OCI-LY7 (cell line): ENCODE measurements around the gene XRN2. TPM values are rescaled to one million over a fixed set of nuclear protein-coding genes. Genes with fewer than 3 reads are reported as not detected.

ENCODE experiments used
- BruUV-seq: library from RNA; stranded (reverse); fragments of 400-500 nt; replicated peaks from 2 replicates; lab custom pipeline; 2021; lab: Mats Ljungman, UMichigan
- CTCF ChIA-PET: fragments of 300-600 bp; sonication (Branson Sonifier 250); formaldehyde crosslinking; loops from one replicate; lab custom pipeline; 2022; ENCODE audit warnings: antibody characterized with exemption; ENCODE audit not compliant: unreplicated experiment; lab: Charles Lee
- POLR2A ChIA-PET: fragments of 300-600 bp; sonication (Branson Sonifier 250); formaldehyde crosslinking; loops from one replicate; lab custom pipeline; 2022; ENCODE audit warnings: antibody characterized with exemption; lab: Charles Lee
- DNase-seq: peaks from one replicate; pipeline ENCODE4 v3.0.0-alpha.2; 2015; ENCODE audit warnings: low spot score
- H2AFZ ChIP-seq: fragments of 200-600 bp; sonication (generic), shearing (Covaris generic); 2 replicates; pipeline ENCODE4 v1.6.1; 2014; ENCODE audit warnings: mild to moderate bottlenecking, antibody characterized with exemption, low read length, moderate library complexity
- H3K27ac ChIP-seq: fragments of 200-600 bp; sonication (generic); 2 replicates; pipeline ENCODE4 v1.5.1; 2014; ENCODE audit warnings: mixed run types, low read depth, mild to moderate bottlenecking, moderate library complexity, low read length, inconsistent platforms; ENCODE audit not compliant: poor library complexity, severe bottlenecking
- H3K36me3 ChIP-seq: fragments of 200-600 bp; sonication (generic); 2 replicates; pipeline ENCODE4 v1.6.1; 2014; ENCODE audit warnings: mild to moderate bottlenecking, antibody characterized with exemption, low read length, moderate library complexity, mixed read lengths; ENCODE audit not compliant: insufficient read depth
- H3K4me1 ChIP-seq: fragments of 200-600 bp; sonication (generic); 2 replicates; pipeline ENCODE4 v1.5.1; 2014; ENCODE audit warnings: mild to moderate bottlenecking, low read length; ENCODE audit not compliant: insufficient read depth, poor library complexity, severe bottlenecking
- H3K4me2 ChIP-seq: fragments of 200-600 bp; sonication (generic); 2 replicates; pipeline ENCODE4 v1.6.1; 2014; ENCODE audit warnings: mild to moderate bottlenecking, low read length
- H3K4me3 ChIP-seq: fragments of 200-600 bp; sonication (generic); 2 replicates; pipeline ENCODE4 v1.5.1; 2014; ENCODE audit warnings: mild to moderate bottlenecking, low read depth, low read length; ENCODE audit not compliant: poor library complexity, severe bottlenecking
- H3K79me2 ChIP-seq: fragments of 200-600 bp; sonication (generic); 2 replicates; pipeline ENCODE4 v1.6.1; 2016; ENCODE audit warnings: low read depth, mild to moderate bottlenecking, low read length, moderate library complexity, mixed read lengths; ENCODE audit not compliant: insufficient read depth
- H3K9me2 ChIP-seq: fragments of 200-600 bp; sonication (generic); 2 replicates; pipeline ENCODE4 v1.6.1; 2016; ENCODE audit warnings: mild to moderate bottlenecking, low read length, mixed read lengths; ENCODE audit not compliant: insufficient read depth
- H3K9me3 ChIP-seq: fragments of 200-600 bp; sonication (generic); 2 replicates; pipeline ENCODE4 v1.6.1; 2014; ENCODE audit warnings: mild to moderate bottlenecking, mixed run types, low read length, mixed read lengths
- H4K20me1 ChIP-seq: fragments of 200-600 bp; sonication (generic); 2 replicates; pipeline ENCODE4 v1.6.1; 2014; ENCODE audit warnings: mild to moderate bottlenecking, antibody characterized with exemption, low read length, moderate library complexity, mixed read lengths; ENCODE audit not compliant: insufficient read depth
- CTCF ChIP-seq: fragments of 200-600 bp; sonication (generic); conservative IDR thresholded peaks from 2 replicates; pipeline ENCODE4 v1.5.1; 2014; ENCODE audit warnings: mild to moderate bottlenecking, antibody characterized with exemption, low read length, moderate library complexity, mixed read lengths
- EZH2phosphoT487 ChIP-seq: fragments of 200-600 bp; sonication (generic); IDR thresholded peaks from 2 replicates; pipeline ENCODE4 v1.6.1; 2018; ENCODE audit warnings: low read depth, borderline replicate concordance, mild to moderate bottlenecking, mixed run types, antibody characterized with exemption, low read length, moderate library complexity, mixed read lengths
- intact Hi-C: fragments of 100-400 bp; cut with micrococcal nuclease; formaldehyde crosslinking; loops from one replicate; pipeline ENCODE4 v1.10.0; 2022; ENCODE audit not compliant: unreplicated experiment
- total RNA-seq, 2 experiments: library from RNA; depleted of rRNA in 1 of 2; stranded (reverse); fragments of >200 nt in 1 of 2; shearing (Covaris generic) in 1 of 2; gene quantifications; 2 replicates each; pipeline ENCODE4 v1.2.3, GENCODE V29; 2014 to 2022

XRN2 gene
- total RNA-seq, 2 experiments from 2014 or later: 47.9 to 50.3 TPM

GRCh38 chr20:21309678-21310467, 6.7 kb downstream of the XRN2 start:
- Histone ChIP-seq H2AFZ (no peak overlapping the region), H3K36me3 (peaks cover 70% of the 10 kb centered on the region), H3K9me3 (peaks cover 9% of the 10 kb centered on the region; the same call in 1 of the 2 replicates), H3K4me2 (no peak overlapping the region), H3K27ac (no peak overlapping the region), H3K4me1 (peaks cover 15% of the 10 kb centered on the region), H3K9me2 (no peaks in the 10 kb centered on the region), H4K20me1 (peaks cover 30% of the 10 kb centered on the region), H3K79me2 (peaks cover 98% of the 10 kb centered on the region), H3K4me3 (no peak overlapping the region)
- DNase-seq: no peak
- no TSS peak for BruUV-seq
- intact Hi-C loops: loop anchor here (10.0 kb wide), 1 partner anchor 185 kb away; the partner anchor contains the start of gene KIZ
- no peak for TF ChIP-seq EZH2phosphoT487
- CTCF ChIA-PET: no interaction called here
- POLR2A ChIA-PET: interaction anchor here (0.7 to 1.4 kb wide), 3 partner anchors 10 to 45 kb away, joined by 3 to 5 read pairs (median 4); no protein-coding TSS in a partner anchor

- Histone ChIP-seq H3K4me3 (no peak overlapping the region), H3K79me2 (peaks cover 100% of the 10 kb centered on the region), H3K36me3 (peaks cover 58% of the 10 kb centered on the region), H4K20me1 (peaks cover 37% of the 10 kb centered on the region), H3K4me1 (peaks cover 19% of the 10 kb centered on the region), H3K9me2 (no peaks in the 10 kb centered on the region), H3K4me2 (no peak overlapping the region), H3K9me3 (peaks cover 22% of the 10 kb centered on the region; the same call in 1 of the 2 replicates), H2AFZ (no peak overlapping the region), H3K27ac (no peak overlapping the region)
- intact Hi-C loops: no loop called here
- POLR2A ChIA-PET: interaction anchor here (0.7 to 0.9 kb wide), 3 partner anchors 8 to 720 kb away, joined by 3 read pairs; no protein-coding TSS in a partner anchor
- DNase-seq: no peak
- no TSS peak for BruUV-seq
- TF ChIP-seq CTCF (no peak), EZH2phosphoT487 (no peak)
- CTCF ChIA-PET: no interaction called here
These were observed 9.8 kb downstream of the XRN2 start for GRCh38 chr20:21312813-21313474.

DNA sequence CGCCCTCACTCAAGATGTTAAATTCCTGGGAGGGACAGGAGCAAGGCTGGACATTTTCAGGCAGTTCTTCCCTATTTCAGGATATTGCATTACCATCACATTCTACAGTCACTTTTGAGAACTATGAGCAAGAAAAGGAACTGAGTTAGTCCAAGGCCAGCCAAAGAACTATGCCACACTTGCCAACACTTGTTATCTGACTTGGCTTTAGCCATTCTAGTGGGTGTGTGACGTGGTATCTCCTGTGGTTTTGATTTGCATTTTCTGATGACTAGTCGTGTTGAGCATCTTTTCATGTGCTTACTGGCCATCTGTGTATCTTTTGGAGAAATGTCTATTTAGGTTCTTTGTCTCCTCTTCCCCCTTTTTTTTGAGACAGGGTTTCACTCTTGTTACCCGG, 12.0 kb downstream of the XRN2 start:
- H3K36me3 ChIP-seq: peaks cover 41% of the 10 kb centered on the region
- H4K20me1 ChIP-seq: peaks cover 28% of the 10 kb centered on the region
- H3K9me2 ChIP-seq: no peaks in the 10 kb centered on the region
- H3K79me2 ChIP-seq: peaks cover 100% of the 10 kb centered on the region
- H2AFZ ChIP-seq: no peak overlapping the region
- no peak overlapping the region for H3K4me3 ChIP-seq
- H3K4me2 ChIP-seq: peak overlapping the region; percentile 4; the same call in 1 of the 2 replicates
- ChIA-PET POLR2A (interaction anchor here (1.0 kb wide), 1 partner anchor 11 kb away, joined by 3 read pairs; no protein-coding TSS in a partner anchor), CTCF (no interaction called here)
- peak; percentile 19 for DNase-seq
- no TSS peak for BruUV-seq
- no peak overlapping the region for H3K27ac ChIP-seq
- peaks cover 11% of the 10 kb centered on the region for H3K4me1 ChIP-seq
- H3K9me3 ChIP-seq: peaks cover 32% of the 10 kb centered on the region; the same call in 1 of the 2 replicates
- intact Hi-C loops: no loop called here
- no peak for TF ChIP-seq CTCF
- no peak for TF ChIP-seq EZH2phosphoT487
